Natural killer cell (primary cell): ENCODE results near the gene EDARADD. TPM values are rescaled to one million over a fixed set of nuclear protein-coding genes. Genes with fewer than 3 reads are reported as not detected.

ENCODE experiments used
- ATAC-seq, 3 donors: fragments of 150-1000 bp in 2 of 3; fragments of 200-7000 bp in 1 of 3; cut with Tn5 transposase; 1 replicate in 1 of 3; 2 replicates in 2 of 3; pipeline ENCODE4 v1.10.0; 2021; ENCODE audit warnings: mild to moderate bottlenecking in 2 of 3, moderate library complexity in 2 of 3
- DNase-seq, 2 donors: peaks; one replicate each; pipeline versions ENCODE4 v3.0.0 to v3.0.0-alpha.2; 2013 to 2021; ENCODE audit warnings: mixed read lengths in 1 of 2
- H3K27ac ChIP-seq: one replicate; pipeline ENCODE4 v1.5.1; 2013; ENCODE audit warnings: mild to moderate bottlenecking, low read length
- H3K27me3 ChIP-seq: one replicate; pipeline ENCODE4 v1.6.1; 2013; ENCODE audit warnings: low read length; ENCODE audit not compliant: control insufficient read depth, insufficient read depth
- H3K36me3 ChIP-seq: one replicate; pipeline ENCODE4 v1.6.1; 2013; ENCODE audit warnings: low read length; ENCODE audit not compliant: control insufficient read depth, insufficient read depth
- H3K4me1 ChIP-seq: one replicate; pipeline ENCODE4 v1.6.1; 2013; ENCODE audit warnings: low read length; ENCODE audit not compliant: control insufficient read depth, insufficient read depth
- H3K4me3 ChIP-seq: one replicate; pipeline ENCODE4 v1.5.1; 2013; ENCODE audit warnings: low read length
- H3K9me3 ChIP-seq: one replicate; pipeline ENCODE4 v1.6.1; 2013; ENCODE audit warnings: low read length; ENCODE audit not compliant: control insufficient read depth, insufficient read depth
- H3K27ac Mint-ChIP-seq, 2 donors: one replicate each; pipeline ENCODE4 v1.8.0; 2022; ENCODE audit warnings: mild to moderate bottlenecking in 2 of 2, mixed read lengths in 2 of 2, moderate library complexity in 1 of 2
- H3K27me3 Mint-ChIP-seq, 2 donors: one replicate each; pipeline ENCODE4 v1.8.0; 2022; ENCODE audit warnings: low read depth in 2 of 2, mixed read lengths in 2 of 2
- H3K36me3 Mint-ChIP-seq: one replicate; pipeline ENCODE4 v1.8.0; 2022; ENCODE audit warnings: mixed read lengths
- H3K4me1 Mint-ChIP-seq, 2 donors: one replicate each; pipeline ENCODE4 v1.8.0; 2022; ENCODE audit warnings: mixed read lengths in 2 of 2
- H3K4me3 Mint-ChIP-seq: one replicate; pipeline ENCODE4 v1.8.0; 2022; ENCODE audit warnings: mild to moderate bottlenecking, moderate library complexity, mixed read lengths
- H3K9me3 Mint-ChIP-seq, 2 donors: one replicate each; pipeline ENCODE4 v1.8.0; 2022; ENCODE audit warnings: mixed read lengths in 2 of 2
- WGBS: methylation state at CpG from one replicate; pipeline ENCODE4 v1.1.7; 2013; ENCODE audit warnings: missing lambda C conversion rate; ENCODE audit not compliant: insufficient coverage; 5-methylcytosine and 5-hydroxymethylcytosine counted together
- intact Hi-C: fragments of 100-400 bp; cut with micrococcal nuclease; formaldehyde crosslinking; loops from one replicate; pipeline ENCODE4 v1.14.2; 2022
- total RNA-seq, 4 donors: library from RNA; stranded (reverse); fragments of 120-200 nt in 1 of 4; gene quantifications; one replicate each; pipeline versions ENCODE4 v1.2.3 to v1.2.4, GENCODE V29; 2013 to 2022
- TF ChIP-seq, protein P1 (sequence below): fragments of 200-600 bp; IDR thresholded peaks from one replicate; pipeline ENCODE4 v1.8.0; 2022; ENCODE audit warnings: antibody characterized with exemption

EDARADD gene
- total RNA-seq, 3 donors from 2014 or later (not counting 1 experiment from before 2014, with no cell fraction given) = 2.0 to 5.4 (median 2.6) TPM

DNA sequence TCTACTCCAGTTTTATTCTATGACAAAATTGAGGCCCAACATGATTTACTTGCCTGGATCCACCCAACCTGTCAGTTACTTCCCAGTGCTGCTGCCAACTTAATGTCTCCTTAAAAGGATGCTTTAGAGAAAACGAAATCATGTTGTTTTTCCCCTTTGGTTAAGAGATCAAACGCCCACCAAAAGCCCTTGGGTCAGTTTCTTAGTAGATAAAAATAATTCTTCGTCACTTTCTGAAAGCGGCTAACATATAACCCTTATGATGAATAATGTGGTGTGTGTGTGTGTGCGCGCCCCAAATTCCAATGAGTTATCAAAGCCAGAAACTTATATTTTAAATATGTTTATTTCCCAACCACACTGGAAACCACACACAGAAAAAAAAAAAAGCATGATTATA lies 77.0 kb downstream of the EDARADD start:
- H3K4me1 ChIP-seq = peaks cover under 1% of the 10 kb centered on the region
- no peak overlapping the region for H3K27ac ChIP-seq
- Mint-ChIP-seq H3K9me3 (no peaks in the 10 kb centered on the region), H3K27me3 (peaks cover 0 to 2% of the 10 kb centered on the region in 2 donors), H3K4me1 (peaks cover 0 to 2% of the 10 kb centered on the region in 2 donors), H3K36me3 (no peaks in the 10 kb centered on the region), H3K4me3 (no peak overlapping the region), H3K27ac (no peak overlapping the region)
- 87% methylated on average over 6 of the region's 6 CpGs for WGBS
- no peak for DNase-seq
- no peaks in the 10 kb centered on the region for H3K36me3 ChIP-seq
- TF ChIP-seq, protein P1, sequence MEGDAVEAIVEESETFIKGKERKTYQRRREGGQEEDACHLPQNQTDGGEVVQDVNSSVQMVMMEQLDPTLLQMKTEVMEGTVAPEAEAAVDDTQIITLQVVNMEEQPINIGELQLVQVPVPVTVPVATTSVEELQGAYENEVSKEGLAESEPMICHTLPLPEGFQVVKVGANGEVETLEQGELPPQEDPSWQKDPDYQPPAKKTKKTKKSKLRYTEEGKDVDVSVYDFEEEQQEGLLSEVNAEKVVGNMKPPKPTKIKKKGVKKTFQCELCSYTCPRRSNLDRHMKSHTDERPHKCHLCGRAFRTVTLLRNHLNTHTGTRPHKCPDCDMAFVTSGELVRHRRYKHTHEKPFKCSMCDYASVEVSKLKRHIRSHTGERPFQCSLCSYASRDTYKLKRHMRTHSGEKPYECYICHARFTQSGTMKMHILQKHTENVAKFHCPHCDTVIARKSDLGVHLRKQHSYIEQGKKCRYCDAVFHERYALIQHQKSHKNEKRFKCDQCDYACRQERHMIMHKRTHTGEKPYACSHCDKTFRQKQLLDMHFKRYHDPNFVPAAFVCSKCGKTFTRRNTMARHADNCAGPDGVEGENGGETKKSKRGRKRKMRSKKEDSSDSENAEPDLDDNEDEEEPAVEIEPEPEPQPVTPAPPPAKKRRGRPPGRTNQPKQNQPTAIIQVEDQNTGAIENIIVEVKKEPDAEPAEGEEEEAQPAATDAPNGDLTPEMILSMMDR = no peak
- H3K4me3 ChIP-seq = no peak overlapping the region
- no peak for ATAC-seq
- H3K9me3 ChIP-seq = no peaks in the 10 kb centered on the region
- intact Hi-C loops = no loop called here
- H3K27me3 ChIP-seq = no peaks in the 10 kb centered on the region

DNA sequence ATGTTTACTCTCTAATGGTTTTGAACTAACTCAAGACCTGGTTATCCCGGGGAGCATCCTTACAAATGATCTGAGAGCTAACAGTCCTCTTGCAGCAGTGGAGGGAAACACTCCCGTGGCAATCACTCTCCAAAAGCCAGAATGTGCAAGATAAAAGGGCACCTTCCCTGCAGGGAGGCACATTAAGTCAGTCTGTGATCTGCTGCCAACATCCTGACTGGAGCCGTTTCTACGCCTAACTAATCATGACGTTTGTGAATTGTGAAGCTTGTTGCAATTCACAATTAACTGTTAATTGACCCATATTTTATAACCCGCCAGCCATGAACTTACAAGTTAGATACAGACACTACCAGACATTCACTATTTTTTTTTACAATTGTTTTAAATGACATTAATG lies 77.6 kb downstream of the EDARADD start:
- DNase-seq = no peak
- Histone ChIP-seq H3K4me3 (no peak overlapping the region), H3K27me3 (no peaks in the 10 kb centered on the region), H3K36me3 (no peaks in the 10 kb centered on the region), H3K27ac (no peak overlapping the region), H3K4me1 (no peaks in the 10 kb centered on the region), H3K9me3 (no peaks in the 10 kb centered on the region)
- 83% methylated on average over 6 of the region's 6 CpGs for WGBS
- Mint-ChIP-seq H3K36me3 (no peaks in the 10 kb centered on the region), H3K4me1 (no peaks in the 10 kb centered on the region), H3K4me3 (no peak overlapping the region), H3K9me3 (no peaks in the 10 kb centered on the region), H3K27ac (no peak overlapping the region), H3K27me3 (no peaks in the 10 kb centered on the region)
- ATAC-seq = no peak
- intact Hi-C loops = no loop called here
- TF ChIP-seq, protein P1 = no peak

DNA sequence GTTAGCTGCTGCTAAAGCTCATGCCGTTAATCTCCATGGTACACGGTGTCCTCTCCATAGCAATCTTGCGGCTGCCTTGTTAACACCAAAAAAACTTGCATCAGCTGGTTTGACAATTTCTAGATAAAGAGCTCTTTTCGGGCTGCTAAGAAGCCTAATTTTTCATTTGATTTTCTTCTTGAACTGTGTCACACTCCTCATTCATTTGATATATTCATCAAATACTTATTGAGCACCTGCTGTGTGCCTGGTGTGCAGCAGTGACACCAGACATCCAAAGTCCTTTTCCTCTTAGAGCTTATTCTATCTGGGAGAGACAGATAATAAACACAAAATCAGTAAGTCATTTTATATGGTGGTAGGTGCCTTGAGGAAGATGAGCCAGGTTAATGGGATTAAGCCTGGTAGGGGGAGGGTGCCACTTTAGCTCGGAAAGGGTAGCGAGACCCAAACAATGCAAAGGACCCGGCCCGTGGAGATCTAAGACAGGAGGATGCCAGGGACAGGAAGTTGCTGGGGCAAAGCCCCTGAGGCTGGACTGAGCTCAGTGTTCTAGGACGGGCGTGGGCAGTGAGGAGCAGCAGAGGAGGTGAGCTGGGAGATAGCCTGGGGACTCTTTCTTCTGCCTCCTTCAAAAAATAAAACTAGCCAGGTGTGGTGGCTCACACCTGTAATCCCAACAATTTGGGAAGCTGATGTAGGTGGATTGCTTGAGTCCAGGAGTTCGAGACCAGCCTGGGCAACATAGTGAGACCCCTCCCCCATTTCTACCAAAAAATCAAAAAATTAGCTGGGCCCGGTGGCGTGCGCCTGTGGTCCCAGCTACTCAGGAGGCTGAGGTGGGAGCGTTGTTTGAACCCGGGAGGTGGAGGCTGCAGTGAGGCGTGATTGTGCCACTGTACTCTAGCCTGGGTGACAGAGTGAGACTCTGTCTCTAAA lies 79.0 kb downstream of the EDARADD start:
- 91% methylated on average over 16 of the region's 17 CpGs for WGBS
- H3K4me3 ChIP-seq = no peak overlapping the region
- H3K36me3 Mint-ChIP-seq = no peaks in the 10 kb centered on the region
- intact Hi-C loops = no loop called here
- H3K27ac ChIP-seq = no peak overlapping the region
- no peaks in the 10 kb centered on the region for H3K36me3 ChIP-seq
- no peaks in the 10 kb centered on the region for H3K9me3 ChIP-seq
- no peak overlapping the region for H3K4me3 Mint-ChIP-seq
- H3K9me3 Mint-ChIP-seq = no peaks in the 10 kb centered on the region
- DNase-seq = no peak
- H3K27me3 ChIP-seq = no peaks in the 10 kb centered on the region
- H3K4me1 Mint-ChIP-seq = no peaks in the 10 kb centered on the region
- TF ChIP-seq, protein P1 = no peak
- ATAC-seq = no peak
- H3K27me3 Mint-ChIP-seq = no peaks in the 10 kb centered on the region
- no peak overlapping the region for H3K27ac Mint-ChIP-seq
- no peaks in the 10 kb centered on the region for H3K4me1 ChIP-seq
